RWPE2 (cell line): ENCODE measurements around the gene PRRC2C.

Experiments used
- ATAC-seq: fragments of 200-7000 bp; cut with Tn5 transposase; 3 replicates; pipeline ENCODE4 v1.9.1; 2021; ENCODE audit warnings: low read depth
- DNase-seq: peaks from one replicate; pipeline ENCODE4 v3.0.0-alpha.2; 2020; ENCODE audit warnings: low spot score
- H3K27ac ChIP-seq: fragments of 450-650 bp; 2 replicates; pipeline ENCODE4 v1.5.1; 2017; ENCODE audit warnings: mild to moderate bottlenecking; ENCODE audit not compliant: poor library complexity, severe bottlenecking
- H3K27me3 ChIP-seq: fragments of 250-450 bp; sonication (Bioruptor Pico); 2 replicates; pipeline ENCODE4 v1.5.1; 2021; ENCODE audit warnings: mild to moderate bottlenecking, moderate library complexity; ENCODE audit not compliant: insufficient read depth, poor library complexity, severe bottlenecking
- H3K36me3 ChIP-seq: fragments of 250-450 bp; sonication (Bioruptor Pico); 2 replicates; pipeline ENCODE4 v1.5.1; 2020; ENCODE audit warnings: low read depth, mild to moderate bottlenecking, moderate library complexity
- H3K4me1 ChIP-seq: fragments of 250-450 bp; sonication (Bioruptor Pico); 2 replicates; pipeline ENCODE4 v1.5.1; 2021; ENCODE audit warnings: mild to moderate bottlenecking, moderate library complexity; ENCODE audit not compliant: insufficient read depth, poor library complexity, severe bottlenecking
- H3K4me3 ChIP-seq: fragments of 250-450 bp; sonication (Bioruptor Pico); 2 replicates; pipeline ENCODE4 v1.5.1; 2021; ENCODE audit warnings: mild to moderate bottlenecking, moderate library complexity; ENCODE audit not compliant: severe bottlenecking
- H3K9me3 ChIP-seq: fragments of 250-450 bp; sonication (Bioruptor Pico); 2 replicates; pipeline ENCODE4 v1.5.1; 2021; ENCODE audit warnings: mild to moderate bottlenecking, moderate library complexity; ENCODE audit not compliant: severe bottlenecking
- TF ChIP-seq, protein P1 (sequence below): fragments of 450-650 bp; IDR thresholded peaks from one replicate; pipeline ENCODE4 v1.5.1; 2017; ENCODE audit warnings: mild to moderate bottlenecking, moderate library complexity; ENCODE audit not compliant: poor library complexity, severe bottlenecking

Gene PRRC2C

GRCh38 chr1:171457412-171457811, 27.9 kb upstream of the PRRC2C start:
- no peak overlapping the region for H3K27ac ChIP-seq
- no peaks in the 10 kb centered on the region for H3K27me3 ChIP-seq
- H3K4me1 ChIP-seq = no peaks in the 10 kb centered on the region
- TF ChIP-seq, protein P1, sequence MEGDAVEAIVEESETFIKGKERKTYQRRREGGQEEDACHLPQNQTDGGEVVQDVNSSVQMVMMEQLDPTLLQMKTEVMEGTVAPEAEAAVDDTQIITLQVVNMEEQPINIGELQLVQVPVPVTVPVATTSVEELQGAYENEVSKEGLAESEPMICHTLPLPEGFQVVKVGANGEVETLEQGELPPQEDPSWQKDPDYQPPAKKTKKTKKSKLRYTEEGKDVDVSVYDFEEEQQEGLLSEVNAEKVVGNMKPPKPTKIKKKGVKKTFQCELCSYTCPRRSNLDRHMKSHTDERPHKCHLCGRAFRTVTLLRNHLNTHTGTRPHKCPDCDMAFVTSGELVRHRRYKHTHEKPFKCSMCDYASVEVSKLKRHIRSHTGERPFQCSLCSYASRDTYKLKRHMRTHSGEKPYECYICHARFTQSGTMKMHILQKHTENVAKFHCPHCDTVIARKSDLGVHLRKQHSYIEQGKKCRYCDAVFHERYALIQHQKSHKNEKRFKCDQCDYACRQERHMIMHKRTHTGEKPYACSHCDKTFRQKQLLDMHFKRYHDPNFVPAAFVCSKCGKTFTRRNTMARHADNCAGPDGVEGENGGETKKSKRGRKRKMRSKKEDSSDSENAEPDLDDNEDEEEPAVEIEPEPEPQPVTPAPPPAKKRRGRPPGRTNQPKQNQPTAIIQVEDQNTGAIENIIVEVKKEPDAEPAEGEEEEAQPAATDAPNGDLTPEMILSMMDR = no peak
- ATAC-seq (peak; percentile 53; the same call in 1 of the 3 replicates), DNase-seq (no peak)
- H3K4me3 ChIP-seq = no peak overlapping the region
- no peaks in the 10 kb centered on the region for H3K36me3 ChIP-seq
- H3K9me3 ChIP-seq = no peaks in the 10 kb centered on the region

DNA sequence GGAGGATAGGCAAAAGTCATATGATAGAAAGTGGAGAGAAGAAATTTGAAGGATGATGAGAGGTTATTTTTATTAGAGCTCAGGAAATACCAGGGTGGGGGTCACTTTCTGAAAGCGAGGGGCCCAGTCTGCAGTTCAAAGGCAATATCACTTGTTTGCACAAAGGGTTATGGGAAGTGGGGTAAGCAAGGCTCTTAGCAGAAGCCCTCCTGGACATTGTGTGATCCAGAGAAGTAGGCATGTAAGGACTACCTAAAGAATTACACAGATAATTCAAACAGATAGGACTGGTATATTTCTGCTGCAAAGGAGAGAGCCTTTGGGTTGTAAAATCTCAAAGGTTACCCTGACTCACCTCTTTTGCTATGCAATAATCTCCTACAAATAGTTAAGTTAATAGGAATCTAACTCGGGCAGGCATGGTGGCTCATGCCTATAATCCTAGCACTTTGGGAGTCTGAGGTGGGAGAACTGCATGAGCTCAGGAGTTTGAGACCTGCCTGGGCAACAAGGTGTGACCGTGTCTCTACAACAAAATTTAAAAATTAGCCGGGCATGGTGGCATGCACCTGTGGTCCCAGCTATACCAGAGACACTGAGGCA, 25.2 kb upstream of the PRRC2C start:
- H3K4me1 ChIP-seq = no peaks in the 10 kb centered on the region
- DNase-seq = no peak
- no peaks in the 10 kb centered on the region for H3K27me3 ChIP-seq
- H3K36me3 ChIP-seq = no peaks in the 10 kb centered on the region
- no peak overlapping the region for H3K27ac ChIP-seq
- TF ChIP-seq, protein P1 = no peak
- H3K9me3 ChIP-seq = no peaks in the 10 kb centered on the region
- no peak overlapping the region for H3K4me3 ChIP-seq
- peak; percentile 48; the same call in 2 of the 3 replicates for ATAC-seq

DNA sequence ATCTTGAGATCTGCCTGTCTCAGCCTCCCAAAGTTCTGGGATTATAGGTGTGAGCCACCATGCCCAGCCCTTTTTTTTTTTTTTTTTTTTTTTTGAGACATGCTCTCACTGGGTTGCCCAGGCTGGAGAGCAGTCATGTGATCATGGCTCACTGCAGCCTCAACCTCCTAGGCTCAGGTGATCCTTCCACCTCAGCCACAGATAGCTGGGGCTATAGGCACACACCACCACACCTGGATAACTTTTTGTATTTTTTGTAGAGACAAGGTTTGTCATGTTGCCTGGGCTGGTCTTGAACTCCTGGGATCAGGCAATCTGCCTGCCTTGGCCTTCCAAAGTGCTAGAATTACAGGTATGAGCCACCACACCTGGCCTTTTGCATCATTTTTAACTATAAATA, 17.7 kb upstream of the PRRC2C start:
- Histone ChIP-seq H3K36me3 (no peaks in the 10 kb centered on the region), H3K27ac (peak overlapping the region; percentile 70), H3K27me3 (no peaks in the 10 kb centered on the region), H3K4me3 (no peak overlapping the region), H3K9me3 (no peaks in the 10 kb centered on the region), H3K4me1 (peaks cover 12% of the 10 kb centered on the region)
- TF ChIP-seq, protein P1 = no peak
- no peak for DNase-seq
- no peak for ATAC-seq

DNA sequence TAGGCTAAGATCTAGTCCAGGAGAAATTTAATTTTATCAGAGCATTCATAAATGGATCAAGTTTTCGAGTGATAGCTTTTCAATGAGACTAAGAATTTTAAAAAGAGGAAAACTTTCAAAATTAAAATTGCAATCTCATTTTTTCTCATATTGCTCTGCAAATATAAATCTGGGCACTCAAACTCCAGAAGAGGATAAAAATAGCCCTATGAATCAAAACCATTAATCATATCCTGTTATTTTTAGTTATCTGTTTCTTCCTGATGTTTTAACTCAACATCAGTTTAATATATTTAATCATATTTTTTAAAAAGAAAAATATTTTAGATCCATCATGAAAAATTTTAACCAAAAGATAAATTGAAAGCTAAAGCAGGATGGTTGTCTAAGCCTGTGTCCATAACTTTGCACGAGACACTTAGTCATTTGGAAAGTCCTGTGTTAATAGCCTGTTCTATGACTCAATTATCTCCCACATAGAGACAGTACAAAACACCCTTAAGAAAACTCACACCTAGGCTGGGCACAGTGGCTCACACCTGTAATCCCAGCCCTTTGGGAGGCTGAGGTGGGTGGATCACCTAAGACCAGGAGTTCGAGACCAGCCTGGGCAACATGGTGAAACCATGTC, 17.1 kb upstream of the PRRC2C start:
- no peaks in the 10 kb centered on the region for H3K36me3 ChIP-seq
- peaks cover 12% of the 10 kb centered on the region for H3K4me1 ChIP-seq
- DNase-seq = no peak
- H3K27me3 ChIP-seq = no peaks in the 10 kb centered on the region
- TF ChIP-seq, protein P1 = no peak
- no peak overlapping the region for H3K4me3 ChIP-seq
- peak overlapping the region; percentile 70 for H3K27ac ChIP-seq
- ATAC-seq = peak; percentile 98
- H3K9me3 ChIP-seq = no peaks in the 10 kb centered on the region

- Histone ChIP-seq H3K27me3 (no peaks in the 10 kb centered on the region), H3K4me1 (peaks cover 12% of the 10 kb centered on the region), H3K27ac (no peak overlapping the region), H3K36me3 (no peaks in the 10 kb centered on the region), H3K9me3 (no peaks in the 10 kb centered on the region), H3K4me3 (no peak overlapping the region)
- no peak for ATAC-seq
- no peak for DNase-seq
- TF ChIP-seq, protein P1 = no peak
Observed at GRCh38 chr1:171470726-171471125, 14.6 kb upstream of the PRRC2C start.
